HG03460 (cell line): Measurements from ENCODE around the gene MACROH2A1.

ENCODE experiments used
- ATAC-seq: cut with Tn5 transposase; IDR thresholded peaks from one replicate; pipeline ENCODE4 v1.9.1; 2021; ENCODE audit not compliant: unreplicated experiment

Gene MACROH2A1

GRCh38 chr5:135319928-135320606, 79.0 kb downstream of the MACROH2A1 start:
- ATAC-seq, result no peak

- no peak for ATAC-seq
These were observed 79.6 kb downstream of the MACROH2A1 start for GRCh38 chr5:135319458-135319857.

GRCh38 chr5:135318924-135319323, 80.1 kb downstream of the MACROH2A1 start:
- ATAC-seq, result no peak

GRCh38 chr5:135318037-135318436, 81.0 kb downstream of the MACROH2A1 start:
- ATAC-seq, result no peak

GRCh38 chr5:135317286-135317685, 81.7 kb downstream of the MACROH2A1 start:
- ATAC-seq, result no peak

GRCh38 chr5:135315386-135315785, 83.6 kb downstream of the MACROH2A1 start:
- ATAC-seq, result no peak

- ATAC-seq, result no peak
These were observed 85.1 kb downstream of the MACROH2A1 start for GRCh38 chr5:135313946-135314345.

- ATAC-seq, result no peak
These were observed 85.6 kb downstream of the MACROH2A1 start for GRCh38 chr5:135313405-135313804.

GRCh38 chr5:135312255-135312935, 86.6 kb downstream of the MACROH2A1 start:
- ATAC-seq, result no peak

GRCh38 chr5:135310328-135310989, 88.6 kb downstream of the MACROH2A1 start:
- no peak for ATAC-seq

- ATAC-seq, result no peak
These were observed 89.4 kb downstream of the MACROH2A1 start for GRCh38 chr5:135309391-135310327.

- no peak for ATAC-seq
These were observed 90.3 kb downstream of the MACROH2A1 start for GRCh38 chr5:135308752-135309151.

- ATAC-seq, result no peak
These were observed 90.8 kb downstream of the MACROH2A1 start for GRCh38 chr5:135308245-135308644.

GRCh38 chr5:135307143-135307903, 91.7 kb downstream of the MACROH2A1 start:
- no peak for ATAC-seq

- ATAC-seq, result no peak
These were observed 92.5 kb downstream of the MACROH2A1 start for GRCh38 chr5:135306557-135306956.

- ATAC-seq, result no peak
These were observed 94.4 kb downstream of the MACROH2A1 start for GRCh38 chr5:135304352-135305221.

GRCh38 chr5:135303582-135304173, 95.4 kb downstream of the MACROH2A1 start:
- no peak for ATAC-seq

- no peak for ATAC-seq
These were observed 101.9 kb downstream of the MACROH2A1 start for GRCh38 chr5:135296900-135297816.
